Cardiac muscle cell (in vitro differentiated cells and primary cell): Measurements from ENCODE around the gene SLC9A9. TPM values are rescaled to one million over a fixed set of nuclear protein-coding genes. Genes with fewer than 3 reads are reported as not detected.
A peak's percentile ranks its signal among the peaks of the same experiment; 100 is the strongest.

ENCODE experiments used
- DNase-seq, 2 donors: peaks; one replicate each; pipeline versions ENCODE4 v3.0.0 to v3.0.0-alpha.2; 2010 to 2017; ENCODE audit warnings: low read depth in 1 of 2, low spot score in 1 of 2
- H3K27ac ChIP-seq: fragments of 200-600 bp; sonication (generic); 2 replicates; pipeline ENCODE4 v1.5.1; 2016
- H3K27me3 ChIP-seq: fragments of 200-600 bp; sonication (generic); 2 replicates; pipeline ENCODE4 v1.6.0; 2016; ENCODE audit warnings: control low read depth
- H3K36me3 ChIP-seq: fragments of 200-600 bp; sonication (generic); 2 replicates; pipeline ENCODE4 v1.5.1; 2016; ENCODE audit warnings: control low read depth
- H3K4me1 ChIP-seq: fragments of 200-600 bp; sonication (generic); 2 replicates; pipeline ENCODE4 v1.8.1; 2017; ENCODE audit warnings: low read depth, mild to moderate bottlenecking, mixed run types
- H3K4me3 ChIP-seq: fragments of 200-600 bp; sonication (generic); 2 replicates; pipeline ENCODE4 v1.5.1; 2016; ENCODE audit warnings: mild to moderate bottlenecking
- H3K9me3 ChIP-seq: fragments of 200-600 bp; sonication (generic); 2 replicates; pipeline ENCODE4 v1.5.1; 2017; ENCODE audit warnings: low read depth, mild to moderate bottlenecking, control low read depth
- polyA plus RNA-seq: library from polyadenylated mRNA; unstranded; fragments of >200 nt; fragmentation: Nextera tagmentation; extraction: Ambion mirVana; gene quantifications from 2 replicates; pipeline ENCODE4 v1.2.1, GENCODE V29; 2016
- total RNA-seq: library from RNA; depleted of rRNA; stranded (reverse); fragments of >200 nt; gene quantifications from 2 replicates; pipeline ENCODE4 v1.2.3, GENCODE V29; 2016
- TF ChIP-seq, protein P1 (sequence below): IDR thresholded peaks from 2 replicates; pipeline ENCODE4 v1.5.1; 2012; ENCODE audit warnings: low read depth, mild to moderate bottlenecking, low read length

The SLC9A9 gene
- total and polyA plus RNA-seq, 2 experiments from 2014 or later, result 0.73 to 1.5 TPM

DNA sequence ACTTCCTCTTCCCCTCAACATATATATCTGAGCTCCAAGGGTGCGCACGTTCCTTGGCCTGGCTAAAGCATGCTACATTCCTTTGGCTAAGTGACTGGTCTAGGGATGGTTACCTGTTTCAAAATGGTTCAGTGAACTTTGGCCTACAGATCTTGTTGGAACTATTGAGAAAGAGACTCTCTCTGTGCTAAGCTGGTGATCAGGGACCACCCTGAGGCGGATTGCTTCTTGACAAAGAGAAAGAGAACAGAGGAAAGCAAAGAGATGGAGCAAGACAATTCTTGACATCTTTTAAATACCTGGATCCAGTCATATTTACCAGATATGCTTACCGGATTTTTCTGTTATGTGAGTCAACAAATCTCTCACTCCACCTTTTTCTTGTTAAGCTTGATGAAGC, 605.6 kb downstream of the SLC9A9 start:
- Histone ChIP-seq H3K4me1 (peaks cover 7% of the 10 kb centered on the region), H3K27me3 (no peaks in the 10 kb centered on the region), H3K4me3 (no peak overlapping the region), H3K27ac (no peak overlapping the region), H3K36me3 (no peaks in the 10 kb centered on the region), H3K9me3 (no peaks in the 10 kb centered on the region)
- DNase-seq, result no peak
- TF ChIP-seq, protein P1, sequence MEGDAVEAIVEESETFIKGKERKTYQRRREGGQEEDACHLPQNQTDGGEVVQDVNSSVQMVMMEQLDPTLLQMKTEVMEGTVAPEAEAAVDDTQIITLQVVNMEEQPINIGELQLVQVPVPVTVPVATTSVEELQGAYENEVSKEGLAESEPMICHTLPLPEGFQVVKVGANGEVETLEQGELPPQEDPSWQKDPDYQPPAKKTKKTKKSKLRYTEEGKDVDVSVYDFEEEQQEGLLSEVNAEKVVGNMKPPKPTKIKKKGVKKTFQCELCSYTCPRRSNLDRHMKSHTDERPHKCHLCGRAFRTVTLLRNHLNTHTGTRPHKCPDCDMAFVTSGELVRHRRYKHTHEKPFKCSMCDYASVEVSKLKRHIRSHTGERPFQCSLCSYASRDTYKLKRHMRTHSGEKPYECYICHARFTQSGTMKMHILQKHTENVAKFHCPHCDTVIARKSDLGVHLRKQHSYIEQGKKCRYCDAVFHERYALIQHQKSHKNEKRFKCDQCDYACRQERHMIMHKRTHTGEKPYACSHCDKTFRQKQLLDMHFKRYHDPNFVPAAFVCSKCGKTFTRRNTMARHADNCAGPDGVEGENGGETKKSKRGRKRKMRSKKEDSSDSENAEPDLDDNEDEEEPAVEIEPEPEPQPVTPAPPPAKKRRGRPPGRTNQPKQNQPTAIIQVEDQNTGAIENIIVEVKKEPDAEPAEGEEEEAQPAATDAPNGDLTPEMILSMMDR, result no peak

DNA sequence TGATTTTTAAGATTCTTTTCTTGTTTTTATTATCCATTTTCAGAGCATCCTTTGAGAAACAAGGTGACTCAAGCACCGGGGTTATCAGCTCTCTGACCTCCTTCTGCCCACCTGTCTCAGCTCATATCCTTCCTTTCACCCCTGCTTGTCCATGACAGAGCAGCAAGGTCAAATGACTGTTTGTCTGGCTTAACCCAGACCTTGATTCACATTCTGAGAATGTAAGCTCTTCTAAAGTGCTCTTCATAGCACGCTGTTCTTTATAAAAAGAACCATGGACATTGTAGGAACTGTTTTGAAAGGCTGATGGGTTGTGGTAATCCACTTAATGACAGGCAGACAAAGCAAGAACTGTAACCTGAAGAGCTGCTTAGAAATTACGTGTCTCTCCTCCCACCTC, 606.2 kb downstream of the SLC9A9 start:
- H3K36me3 ChIP-seq, result no peaks in the 10 kb centered on the region
- no peak overlapping the region for H3K4me3 ChIP-seq
- H3K4me1 ChIP-seq, result peaks cover under 1% of the 10 kb centered on the region
- no peaks in the 10 kb centered on the region for H3K27me3 ChIP-seq
- H3K27ac ChIP-seq, result no peak overlapping the region
- H3K9me3 ChIP-seq, result no peaks in the 10 kb centered on the region
- DNase-seq, result no peak
- TF ChIP-seq, protein P1, result no peak

DNA sequence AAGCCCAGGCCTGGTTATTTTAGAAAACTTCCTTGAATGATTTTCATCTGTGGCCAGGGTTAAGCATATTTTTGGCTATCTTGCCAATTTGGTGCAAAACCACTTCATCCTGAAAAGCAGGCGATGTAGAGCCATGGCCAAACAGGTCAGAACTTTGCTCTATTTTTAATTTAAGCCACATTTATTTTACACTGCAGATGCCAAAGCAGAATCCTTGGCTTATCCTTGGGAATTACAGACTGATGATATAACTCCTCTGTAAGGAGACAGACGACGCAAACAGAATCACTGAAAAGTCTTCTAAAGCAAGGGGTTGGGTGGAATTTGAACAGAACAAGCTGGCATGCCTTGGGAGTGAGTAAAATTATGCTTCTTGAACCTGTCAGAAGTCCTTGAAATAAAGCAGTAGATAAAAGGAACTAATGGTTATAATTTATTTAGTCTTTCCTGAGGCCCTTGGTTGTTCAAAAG, 606.8 kb downstream of the SLC9A9 start:
- Histone ChIP-seq H3K27me3 (no peaks in the 10 kb centered on the region), H3K4me1 (no peaks in the 10 kb centered on the region), H3K9me3 (no peaks in the 10 kb centered on the region), H3K36me3 (no peaks in the 10 kb centered on the region), H3K4me3 (no peak overlapping the region), H3K27ac (no peak overlapping the region)
- TF ChIP-seq, protein P1, result no peak
- DNase-seq, result no peak

DNA sequence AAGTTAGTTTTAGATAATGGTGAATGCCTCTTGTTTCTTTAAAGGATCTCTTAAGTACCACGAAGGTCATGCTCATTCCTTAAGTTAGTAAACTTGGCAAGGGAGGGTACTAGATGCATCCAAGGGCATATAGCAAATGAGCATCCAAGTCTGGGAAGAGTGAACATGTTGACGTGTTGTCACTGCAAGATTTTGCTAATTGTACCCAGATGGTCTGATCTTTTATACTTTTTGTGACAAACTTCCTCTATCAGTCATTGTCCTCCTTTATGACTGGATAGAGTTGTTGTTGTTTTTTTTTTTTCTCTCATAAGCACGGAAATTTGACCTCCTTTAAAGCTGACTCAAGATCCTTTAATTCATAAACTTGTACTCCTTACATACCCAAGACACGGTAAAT, 607.4 kb downstream of the SLC9A9 start:
- no peak for DNase-seq
- TF ChIP-seq, protein P1, result no peak
- no peaks in the 10 kb centered on the region for H3K9me3 ChIP-seq
- H3K36me3 ChIP-seq, result no peaks in the 10 kb centered on the region
- H3K4me3 ChIP-seq, result no peak overlapping the region
- no peak overlapping the region for H3K27ac ChIP-seq
- no peaks in the 10 kb centered on the region for H3K4me1 ChIP-seq
- no peaks in the 10 kb centered on the region for H3K27me3 ChIP-seq

DNA sequence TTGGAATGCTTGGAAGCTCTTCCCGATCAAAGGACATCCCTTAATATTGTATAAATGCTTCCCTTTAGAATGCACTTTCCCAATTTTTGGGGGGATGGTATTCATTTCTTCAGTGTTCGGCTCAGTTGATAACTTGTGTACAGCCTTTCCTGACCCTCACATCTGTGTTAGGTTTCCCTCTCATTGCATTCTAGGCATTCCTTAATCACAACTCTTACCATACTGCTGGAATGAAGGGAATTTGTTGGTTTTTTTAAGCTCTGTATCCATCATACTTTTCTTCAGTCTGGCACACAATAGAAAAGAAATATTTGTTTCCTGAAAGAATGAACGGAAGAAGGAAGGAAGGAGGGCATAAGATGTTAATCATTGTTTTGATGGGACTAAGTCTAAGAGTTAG, 609.2 kb downstream of the SLC9A9 start:
- Histone ChIP-seq H3K27ac (no peak overlapping the region), H3K9me3 (no peaks in the 10 kb centered on the region), H3K27me3 (no peaks in the 10 kb centered on the region), H3K36me3 (no peaks in the 10 kb centered on the region), H3K4me3 (no peak overlapping the region), H3K4me1 (no peaks in the 10 kb centered on the region)
- peak in 1 of 2 donors; percentile 26 for DNase-seq
- TF ChIP-seq, protein P1, result no peak

DNA sequence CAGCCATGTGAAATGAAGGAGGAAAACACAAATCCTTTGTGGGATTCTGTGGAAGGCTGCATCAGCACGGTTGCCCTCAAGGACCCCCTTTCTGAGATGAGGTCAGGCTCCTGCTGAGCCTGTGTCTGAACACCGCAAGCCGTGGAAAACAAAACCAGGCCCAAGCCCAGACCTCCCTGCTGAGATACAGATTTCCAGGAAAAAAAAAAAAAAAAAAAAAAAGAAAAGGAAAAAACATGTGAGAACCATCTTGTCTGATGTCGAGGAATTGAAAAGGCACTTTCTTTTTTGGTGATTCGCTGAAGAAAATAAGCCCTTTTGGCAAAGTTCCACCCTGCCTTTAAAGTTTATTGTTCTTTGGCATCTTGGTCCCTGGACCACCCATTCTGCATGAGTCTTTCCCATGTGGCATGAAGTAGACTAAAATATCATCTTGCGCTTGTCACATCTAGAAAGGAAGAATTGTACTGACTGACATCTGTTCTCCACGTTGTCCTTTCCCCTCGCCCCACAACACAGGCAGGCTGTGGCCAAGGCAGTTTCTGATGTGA, 611.1 kb downstream of the SLC9A9 start:
- Histone ChIP-seq H3K9me3 (no peaks in the 10 kb centered on the region), H3K36me3 (no peaks in the 10 kb centered on the region), H3K27me3 (no peaks in the 10 kb centered on the region), H3K4me3 (no peak overlapping the region), H3K4me1 (no peaks in the 10 kb centered on the region), H3K27ac (no peak overlapping the region)
- TF ChIP-seq, protein P1, result no peak
- peak in 1 of 2 donors; percentile 25 for DNase-seq
